Breast epithelium (tissue), 3 donors: Measurements from ENCODE around the gene LIPC.

Experiments used
- POLR2A ChIP-seq: fragments of 450-650 bp; IDR thresholded peaks from one replicate; pipeline ENCODE4 v1.6.1; 2016; ENCODE audit warnings: antibody characterized with exemption, mild to moderate bottlenecking, moderate library complexity
- POLR2AphosphoS5 ChIP-seq, 3 donors: sonication (generic); formaldehyde crosslinking; IDR thresholded peaks; one replicate each; pipeline ENCODE4 v1.6.1; 2017; ENCODE audit warnings: antibody characterized with exemption in 3 of 3
- TF ChIP-seq, protein P1 (sequence below), 3 donors: fragments of 450-650 bp; IDR thresholded peaks; one replicate each; pipeline ENCODE4 v1.5.1; 2016 to 2017; ENCODE audit warnings: antibody characterized with exemption in 3 of 3, mild to moderate bottlenecking in 3 of 3, moderate library complexity in 3 of 3

DNA sequence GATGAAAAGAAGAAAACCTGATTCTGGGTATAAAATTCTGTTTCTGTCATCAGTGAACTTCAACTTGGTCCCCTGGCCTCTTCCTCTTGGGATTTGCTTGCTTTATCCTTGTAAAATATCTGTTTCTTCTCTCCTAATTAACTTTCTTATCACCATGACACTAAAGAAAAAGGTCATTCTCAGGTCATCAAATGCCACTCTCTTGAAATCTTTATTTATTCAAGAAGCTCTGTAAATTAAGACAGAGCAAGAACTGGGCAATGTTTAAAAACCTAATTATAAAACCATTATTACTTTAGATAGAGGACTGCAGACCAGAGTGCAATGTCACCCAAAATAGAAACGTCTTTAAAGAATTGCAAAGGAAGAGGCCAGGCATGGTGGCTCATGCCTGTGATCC, 6.0 kb upstream of the LIPC start:
- TF ChIP-seq, protein P1, sequence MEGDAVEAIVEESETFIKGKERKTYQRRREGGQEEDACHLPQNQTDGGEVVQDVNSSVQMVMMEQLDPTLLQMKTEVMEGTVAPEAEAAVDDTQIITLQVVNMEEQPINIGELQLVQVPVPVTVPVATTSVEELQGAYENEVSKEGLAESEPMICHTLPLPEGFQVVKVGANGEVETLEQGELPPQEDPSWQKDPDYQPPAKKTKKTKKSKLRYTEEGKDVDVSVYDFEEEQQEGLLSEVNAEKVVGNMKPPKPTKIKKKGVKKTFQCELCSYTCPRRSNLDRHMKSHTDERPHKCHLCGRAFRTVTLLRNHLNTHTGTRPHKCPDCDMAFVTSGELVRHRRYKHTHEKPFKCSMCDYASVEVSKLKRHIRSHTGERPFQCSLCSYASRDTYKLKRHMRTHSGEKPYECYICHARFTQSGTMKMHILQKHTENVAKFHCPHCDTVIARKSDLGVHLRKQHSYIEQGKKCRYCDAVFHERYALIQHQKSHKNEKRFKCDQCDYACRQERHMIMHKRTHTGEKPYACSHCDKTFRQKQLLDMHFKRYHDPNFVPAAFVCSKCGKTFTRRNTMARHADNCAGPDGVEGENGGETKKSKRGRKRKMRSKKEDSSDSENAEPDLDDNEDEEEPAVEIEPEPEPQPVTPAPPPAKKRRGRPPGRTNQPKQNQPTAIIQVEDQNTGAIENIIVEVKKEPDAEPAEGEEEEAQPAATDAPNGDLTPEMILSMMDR (IDR thresholded peaks at IDR 0.05), result no peak
- no peak for TF ChIP-seq POLR2A
- no peak for TF ChIP-seq POLR2AphosphoS5 (IDR thresholded peaks at IDR 0.05)
